Measurements from ENCODE around the gene ATP1A4.

The ATP1A4 gene

DNA sequence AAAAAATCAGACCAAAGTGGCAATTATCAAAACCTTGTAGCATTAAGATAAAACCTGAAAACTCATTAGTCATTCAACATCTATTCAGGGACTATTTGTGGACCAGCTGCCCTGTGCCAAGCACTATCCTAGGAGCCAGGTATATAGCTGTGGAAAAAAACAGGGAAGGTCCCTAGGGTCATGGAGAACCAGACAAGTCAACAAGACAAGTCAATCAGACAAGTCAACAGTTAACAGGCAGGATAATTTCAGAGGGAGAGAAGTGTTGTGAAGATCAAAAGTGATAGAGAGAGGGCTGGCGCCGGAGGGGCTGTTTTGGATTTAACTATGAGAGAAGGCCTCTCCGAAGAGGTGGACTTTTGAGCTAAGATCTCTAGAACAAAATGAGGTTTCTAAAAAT lies 3.3 kb upstream of the ATP1A4 start:
- DNase-seq, result no peak

DNA sequence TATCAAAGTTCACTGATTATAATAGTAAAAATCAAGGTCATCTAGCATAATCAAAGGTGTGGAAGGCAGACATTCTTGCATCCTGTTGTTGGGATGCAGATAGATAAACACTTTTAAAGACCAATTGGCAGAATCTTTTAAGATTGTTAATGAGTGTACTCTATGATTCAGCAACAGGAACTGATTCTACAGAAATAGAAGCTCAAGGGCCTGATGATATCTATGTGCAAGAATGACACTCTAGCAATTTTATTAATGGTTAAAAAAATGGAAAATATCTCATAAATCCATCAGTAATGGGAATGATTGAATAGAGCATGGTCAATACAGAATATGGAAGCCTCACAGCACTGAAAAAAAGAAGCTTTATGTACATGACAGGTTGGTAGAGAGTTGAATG lies 2.2 kb upstream of the ATP1A4 start:
- no peak for DNase-seq

DNA sequence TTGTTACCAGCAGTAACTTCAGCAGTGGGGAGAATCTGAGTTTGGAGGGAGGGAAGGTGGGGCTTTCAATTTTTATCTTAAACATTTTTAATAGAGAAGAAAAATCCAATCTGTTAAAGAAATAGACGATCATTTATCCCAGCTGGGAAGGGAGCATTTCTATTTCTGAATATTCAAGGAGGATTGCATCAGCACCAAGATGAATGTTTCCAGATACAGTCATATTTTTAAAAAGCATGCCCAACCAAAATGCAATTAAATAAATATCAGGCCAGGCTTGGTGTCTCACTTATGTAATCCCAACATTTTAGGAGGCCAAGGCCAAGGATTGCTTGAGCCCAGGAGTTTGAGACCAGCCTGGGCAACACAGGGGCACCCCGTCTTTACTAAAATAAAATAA lies 1.7 kb upstream of the ATP1A4 start:
- no peak for DNase-seq

DNA sequence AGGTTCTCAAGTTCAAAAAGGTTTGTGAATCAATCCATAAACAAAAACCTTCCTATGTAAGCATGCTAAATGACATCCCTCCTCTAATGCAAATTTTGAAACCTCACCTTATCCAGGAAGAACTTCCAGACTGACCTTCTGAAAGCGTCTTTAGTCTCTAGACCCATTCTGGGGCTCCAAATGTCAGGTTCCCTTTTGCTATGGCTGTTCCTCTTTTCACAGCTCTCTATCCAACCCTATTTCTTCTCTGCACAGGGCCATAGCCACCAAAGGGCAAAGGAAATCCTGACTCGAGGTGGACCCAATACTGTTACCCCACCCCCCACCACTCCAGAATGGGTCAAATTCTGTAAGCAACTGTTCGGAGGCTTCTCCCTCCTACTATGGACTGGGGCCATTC lies 3.4 kb downstream of the ATP1A4 start:
- DNase-seq, result no peak

DNA sequence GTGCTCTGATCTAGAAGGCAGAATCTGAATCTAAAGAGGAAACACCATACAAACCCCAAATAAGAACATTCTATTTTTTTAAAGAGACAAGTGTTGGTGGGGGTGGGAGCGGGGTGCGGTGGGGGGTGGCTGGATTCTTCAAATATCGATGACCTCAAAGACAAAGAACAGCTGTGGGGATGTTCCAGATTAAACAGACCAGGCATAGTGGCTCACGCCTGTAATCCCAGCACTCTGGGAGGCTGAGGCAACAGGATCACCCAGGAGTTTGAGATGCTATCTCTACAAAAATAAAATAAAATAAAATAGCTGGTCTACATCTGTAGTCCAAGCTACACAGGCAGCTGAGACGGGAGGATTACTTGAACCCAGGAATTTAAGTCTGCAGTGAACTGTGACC lies 5.0 kb downstream of the ATP1A4 start:
- no peak for DNase-seq

DNA sequence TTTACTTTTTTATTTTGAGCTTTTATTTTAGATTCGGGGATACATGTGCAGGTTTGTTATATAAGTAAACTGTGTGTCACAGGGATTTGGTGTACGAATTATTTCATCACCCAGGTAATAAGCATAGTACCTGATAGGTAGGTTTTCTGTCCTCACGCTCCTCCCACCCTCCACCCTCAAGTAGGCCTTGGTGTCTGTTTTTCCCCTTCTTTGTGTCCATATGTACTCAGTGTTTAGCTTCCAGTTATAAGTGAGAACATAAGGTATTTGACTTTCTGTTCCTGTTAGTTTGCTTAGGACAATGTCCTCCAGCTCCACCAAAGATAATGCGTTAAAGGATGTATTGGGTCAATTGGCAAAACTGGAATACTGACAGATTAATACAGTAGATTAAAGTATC lies 5.8 kb downstream of the ATP1A4 start:
- DNase-seq, result no peak

DNA sequence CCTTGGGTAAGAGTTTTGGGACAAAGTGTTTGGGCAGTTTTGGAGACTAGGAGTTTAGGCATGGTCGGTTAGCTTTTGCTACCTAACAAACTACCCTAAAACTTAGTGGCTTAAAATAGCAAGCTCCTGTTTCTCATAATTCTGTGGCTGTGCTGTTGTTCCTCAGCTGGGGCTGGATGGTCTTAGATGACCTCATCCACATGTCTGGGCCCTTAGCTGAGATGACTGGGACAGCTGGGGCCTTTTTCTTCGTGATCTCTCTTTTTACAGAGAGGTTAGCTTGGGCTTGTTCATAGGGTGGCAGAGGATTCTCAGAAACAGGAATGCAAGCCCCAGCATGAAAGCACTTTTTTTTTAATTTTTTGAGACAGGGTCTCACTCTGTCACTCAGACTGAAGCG lies 6.6 kb downstream of the ATP1A4 start:
- DNase-seq, result no peak

DNA sequence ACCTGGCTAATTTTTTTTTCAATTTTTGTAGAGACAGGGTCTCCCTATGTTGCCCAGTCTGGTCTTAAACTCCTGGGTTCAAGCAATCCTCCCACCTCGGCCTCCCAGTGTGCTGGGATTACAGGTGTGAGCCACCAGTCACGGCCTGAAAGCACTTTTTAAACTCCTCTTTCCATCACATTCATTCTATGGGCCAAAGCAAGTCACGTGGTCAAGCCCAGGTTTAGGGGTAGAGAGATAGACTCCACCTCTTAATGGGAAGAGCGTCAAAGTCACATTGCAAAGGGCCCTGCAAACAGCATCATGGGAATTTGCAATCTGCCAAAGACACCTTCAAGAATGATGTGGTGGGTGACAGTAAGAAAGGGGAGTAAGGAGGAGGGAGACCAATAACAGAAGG lies 7.1 kb downstream of the ATP1A4 start:
- no peak for DNase-seq

DNA sequence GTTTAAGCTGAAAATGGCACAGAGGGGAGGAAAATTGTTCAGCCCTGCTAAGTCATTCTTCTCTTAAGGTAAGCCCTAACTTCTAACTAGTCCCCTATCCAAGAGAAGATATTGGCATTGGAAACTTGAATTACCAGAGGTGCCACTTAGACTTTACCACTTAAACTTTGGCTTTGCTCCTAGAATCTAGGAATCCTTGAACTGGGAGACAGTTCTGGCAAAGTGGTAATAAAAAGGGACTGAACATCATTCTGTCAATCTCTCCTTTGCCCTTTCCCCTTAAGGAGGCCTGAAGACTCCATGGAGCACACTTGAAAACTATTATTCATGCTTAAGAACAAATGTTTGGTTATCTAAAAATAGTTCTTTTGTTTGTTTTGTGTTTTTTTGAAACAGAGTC lies 8.4 kb downstream of the ATP1A4 start:
- no peak for DNase-seq

DNA sequence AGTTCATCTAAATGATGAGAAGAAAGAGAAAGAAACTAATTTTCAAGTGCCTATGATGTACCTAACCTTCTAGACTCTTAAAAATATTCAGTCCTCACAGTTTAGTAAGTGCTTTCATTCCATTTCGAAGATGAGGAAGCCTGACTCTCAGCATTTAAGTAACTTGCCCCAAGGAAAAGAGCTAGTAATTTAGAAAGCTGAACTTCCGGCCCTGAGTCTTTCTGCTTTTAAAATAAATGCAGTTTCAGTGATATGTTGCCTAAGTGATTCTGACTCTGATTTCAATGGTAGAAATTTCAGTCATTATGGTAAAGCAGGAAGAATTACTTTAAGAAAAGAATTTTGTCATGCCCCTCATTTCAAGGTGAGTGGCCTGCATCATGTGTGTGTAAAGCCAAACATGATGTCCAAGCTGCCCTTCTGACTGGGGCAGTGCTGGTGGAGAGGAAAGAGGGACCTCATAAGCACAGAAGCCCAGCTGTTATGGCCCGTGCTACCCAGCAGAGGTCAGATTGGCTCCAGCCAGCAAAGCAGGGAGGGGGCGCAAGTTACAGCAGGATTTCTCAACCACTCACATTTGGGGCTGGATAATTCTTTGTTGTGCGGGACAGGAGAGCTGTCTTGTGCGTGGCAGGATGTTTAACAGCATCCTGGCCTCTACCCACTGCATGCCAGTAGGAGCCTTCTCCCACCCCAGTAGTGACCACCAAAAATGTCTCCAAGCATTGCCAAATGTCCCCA lies 10.7 kb downstream of the ATP1A4 start:
- no peak for DNase-seq

DNA sequence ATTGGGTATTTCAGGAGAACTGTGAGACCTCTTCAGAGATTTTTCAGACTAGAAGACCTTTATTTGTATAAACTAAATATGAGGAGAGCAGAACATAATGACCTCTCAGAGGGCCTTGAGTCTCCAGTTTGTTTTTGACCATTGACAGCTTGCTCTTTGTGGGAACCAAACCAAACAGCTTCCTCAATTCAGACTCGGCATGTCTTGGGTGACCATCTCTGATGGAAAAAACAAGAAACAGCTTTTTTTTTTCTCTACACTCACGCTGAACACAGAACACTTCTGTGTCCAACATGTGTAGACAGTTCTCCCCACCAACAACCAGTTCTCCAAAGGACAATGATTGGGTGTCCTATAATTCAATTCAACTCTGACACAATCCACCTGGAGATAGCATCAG lies 11.5 kb downstream of the ATP1A4 start:
- DNase-seq, result no peak

DNA sequence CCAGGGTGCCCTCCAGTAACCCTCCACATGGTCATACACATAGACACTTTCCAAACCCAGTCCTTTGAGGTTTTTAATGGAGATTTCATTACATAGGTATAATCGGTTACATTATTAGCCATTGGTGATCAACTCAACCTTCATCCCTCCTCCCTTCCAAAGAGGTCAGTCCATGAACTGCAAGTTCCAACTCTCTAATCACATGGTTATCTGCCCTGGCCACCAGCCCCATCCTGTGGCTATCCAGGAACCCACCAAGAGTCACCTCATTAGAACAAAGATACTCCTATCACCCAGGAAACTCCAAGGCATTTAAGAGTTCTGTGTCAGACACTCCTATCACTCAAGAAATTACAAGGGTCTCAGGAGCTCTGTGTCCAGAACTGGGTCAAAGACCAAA lies 12.2 kb downstream of the ATP1A4 start:
- DNase-seq, result no peak

DNA sequence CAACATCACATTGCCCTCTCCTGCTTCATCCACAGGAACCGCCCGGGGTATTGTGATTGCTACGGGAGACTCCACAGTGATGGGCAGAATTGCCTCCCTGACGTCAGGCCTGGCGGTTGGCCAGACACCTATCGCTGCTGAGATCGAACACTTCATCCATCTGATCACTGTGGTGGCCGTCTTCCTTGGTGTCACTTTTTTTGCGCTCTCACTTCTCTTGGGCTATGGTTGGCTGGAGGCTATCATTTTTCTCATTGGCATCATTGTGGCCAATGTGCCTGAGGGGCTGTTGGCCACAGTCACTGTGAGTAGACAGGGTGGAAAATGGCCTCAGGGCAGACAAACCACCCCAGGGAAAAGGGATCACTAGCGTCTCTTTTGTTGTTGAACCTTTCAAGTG lies 12.7 kb downstream of the ATP1A4 start:
- DNase-seq, result no peak

DNA sequence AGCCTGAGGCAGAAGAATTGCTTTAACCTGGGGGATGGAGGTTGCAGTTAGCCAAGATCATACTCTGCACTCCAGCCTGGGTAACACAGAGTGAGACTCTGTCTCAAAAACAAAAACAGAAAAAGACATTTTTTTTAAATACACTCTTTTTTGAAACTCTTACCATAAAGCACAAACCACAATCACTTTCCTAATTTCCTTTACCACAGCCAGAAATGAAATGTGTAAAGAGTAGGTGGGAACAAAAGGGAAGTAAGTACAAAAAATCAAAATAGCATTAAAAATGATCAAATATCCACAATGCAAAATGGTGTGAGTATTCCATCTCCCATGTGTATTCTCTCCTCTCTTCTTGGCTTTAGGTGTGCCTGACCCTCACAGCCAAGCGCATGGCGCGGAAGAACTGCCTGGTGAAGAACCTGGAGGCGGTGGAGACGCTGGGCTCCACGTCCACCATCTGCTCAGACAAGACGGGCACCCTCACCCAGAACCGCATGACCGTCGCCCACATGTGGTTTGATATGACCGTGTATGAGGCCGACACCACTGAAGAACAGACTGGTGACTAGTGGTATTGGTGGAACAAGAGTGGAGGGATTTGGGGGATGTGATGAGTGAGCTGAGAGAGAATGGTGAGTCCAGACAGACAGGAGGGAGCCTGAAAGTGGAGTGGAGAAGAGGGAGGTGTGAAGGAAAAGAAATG lies 14.9 kb downstream of the ATP1A4 start:
- DNase-seq, result no peak

DNA sequence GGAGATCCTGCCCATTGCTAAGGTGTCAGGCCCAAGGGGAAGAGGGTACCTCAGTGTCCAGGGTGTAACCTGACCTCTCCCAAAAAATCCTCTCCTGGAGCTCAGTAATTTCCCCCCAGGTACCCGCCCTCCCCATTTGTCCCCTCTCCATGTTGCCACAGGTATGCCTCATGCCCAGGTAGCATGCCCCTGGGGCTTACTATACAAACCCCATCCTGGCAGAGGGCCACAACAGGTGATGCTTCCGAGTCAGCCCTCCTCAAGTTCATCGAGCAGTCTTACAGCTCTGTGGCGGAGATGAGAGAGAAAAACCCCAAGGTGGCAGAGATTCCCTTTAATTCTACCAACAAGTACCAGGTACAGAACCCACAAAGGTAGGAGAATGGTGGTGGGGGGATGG lies 15.7 kb downstream of the ATP1A4 start:
- DNase-seq, result no peak

DNA sequence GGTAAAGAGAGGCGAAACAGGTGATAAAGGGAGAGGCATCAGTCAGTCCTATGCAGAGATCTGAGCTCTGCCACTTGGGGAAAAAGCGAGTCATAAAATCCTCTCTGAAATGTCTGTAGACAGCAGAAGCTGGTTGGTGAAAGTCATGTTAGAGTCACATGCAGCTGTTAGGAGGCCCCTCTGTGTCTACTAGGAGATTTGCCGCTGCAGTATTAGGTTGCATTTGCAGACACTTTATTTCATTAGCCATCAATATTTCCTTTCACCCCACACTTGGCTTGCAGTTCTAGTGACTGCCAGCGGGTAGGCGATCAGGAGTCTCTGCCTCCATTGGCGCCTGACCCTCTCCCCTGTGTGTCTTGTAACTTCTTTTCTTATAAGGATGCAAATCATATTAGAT lies 16.2 kb downstream of the ATP1A4 start:
- peak in 1 of 2 experiments; percentile 11 for DNase-seq

DNA sequence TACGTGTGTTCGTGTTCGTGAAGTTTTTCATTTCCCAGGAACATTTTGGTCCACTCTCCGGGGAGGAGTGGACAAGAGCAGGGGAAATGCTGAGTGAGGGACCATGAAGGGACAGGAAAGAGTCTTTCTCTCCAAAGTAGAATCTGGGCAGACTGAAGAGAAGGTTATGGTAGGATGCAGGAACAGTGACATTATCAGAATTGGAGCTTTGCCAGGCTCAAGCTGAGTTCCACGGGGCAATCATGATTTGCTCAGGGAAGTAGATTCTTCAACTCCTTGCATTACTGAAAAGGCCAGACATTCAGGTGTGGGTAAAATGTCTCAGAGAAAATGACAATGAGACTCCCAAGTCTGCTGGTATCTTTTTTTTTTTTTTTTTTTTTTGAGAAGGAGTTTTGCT lies 16.6 kb downstream of the ATP1A4 start:
- no peak for DNase-seq

DNA sequence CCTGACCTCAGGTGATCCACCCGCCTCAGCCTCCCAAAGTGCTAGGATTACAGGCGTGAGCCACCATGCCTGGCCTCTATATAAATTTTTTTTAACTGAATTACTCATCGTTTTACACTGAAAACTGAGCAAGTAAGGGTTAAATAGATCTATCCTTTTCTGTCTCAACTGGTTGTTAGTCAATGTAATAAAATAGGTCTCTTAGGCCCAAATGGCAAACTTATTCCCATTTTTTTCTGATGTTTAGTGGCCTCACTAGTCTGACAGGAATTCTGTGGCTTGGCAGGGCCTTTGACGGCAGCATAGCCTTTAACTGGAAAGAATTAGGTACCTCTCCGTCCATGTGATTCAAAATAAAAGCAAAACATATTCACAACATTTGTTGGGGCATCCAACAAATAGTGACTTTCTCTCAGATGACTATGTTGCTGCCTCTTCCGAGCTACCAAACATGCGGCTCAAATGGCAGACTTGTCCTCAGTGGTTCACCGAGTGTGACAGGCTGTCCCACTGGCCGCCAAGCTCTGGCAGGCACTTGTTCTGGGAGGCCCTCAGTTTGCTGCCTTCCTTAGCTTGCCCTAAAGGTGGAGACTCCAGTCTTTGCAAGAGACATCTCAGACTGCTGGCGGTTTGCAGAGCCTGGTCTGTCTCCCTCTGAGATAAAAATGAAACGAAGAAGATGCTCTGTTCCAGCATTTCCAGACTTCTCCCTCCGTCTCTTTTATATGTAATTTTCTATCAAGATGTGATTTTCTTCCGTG lies 17.4 kb downstream of the ATP1A4 start:
- DNase-seq, result no peak

DNA sequence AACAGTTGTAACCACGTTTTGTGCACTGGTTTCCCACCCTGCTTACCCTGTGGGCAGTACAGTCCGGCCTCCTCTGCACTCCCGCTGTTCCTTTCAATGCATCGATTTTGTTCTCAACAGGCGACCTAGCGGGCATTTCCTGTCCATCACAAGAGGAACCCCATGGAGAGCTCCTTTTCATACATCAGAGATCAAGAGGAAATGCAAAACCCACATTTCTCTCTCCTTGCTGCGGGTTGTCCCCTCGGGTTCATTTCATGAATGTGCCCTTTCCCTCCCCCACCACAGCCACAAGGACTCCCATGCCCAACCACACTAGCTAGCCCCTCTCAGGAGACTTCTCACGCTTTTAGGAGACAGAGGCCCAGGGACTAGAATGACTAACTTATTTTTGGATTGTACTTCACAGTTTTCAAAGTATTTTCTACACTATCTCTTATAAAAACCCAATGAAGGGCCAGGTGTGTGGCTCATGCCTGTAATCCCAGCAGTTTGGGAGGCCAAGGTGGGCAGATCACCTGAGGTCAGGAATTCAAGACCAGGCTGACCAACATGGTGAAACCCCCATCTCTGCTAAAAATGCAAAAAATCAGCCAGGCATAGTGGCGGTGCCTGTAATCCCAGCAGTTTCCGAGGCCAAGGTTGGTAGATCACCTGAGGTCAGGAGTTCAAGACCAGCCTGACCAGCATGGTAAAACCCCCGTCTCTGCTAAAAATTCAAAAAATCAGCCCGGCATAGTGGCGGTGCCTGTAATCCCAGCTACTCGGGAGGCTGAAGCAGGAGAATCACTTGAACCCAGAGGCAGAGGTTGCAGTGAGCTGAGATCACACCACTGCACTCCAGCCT lies 18.4 kb downstream of the ATP1A4 start:
- DNase-seq, result peak; percentile 18 to 38

DNA sequence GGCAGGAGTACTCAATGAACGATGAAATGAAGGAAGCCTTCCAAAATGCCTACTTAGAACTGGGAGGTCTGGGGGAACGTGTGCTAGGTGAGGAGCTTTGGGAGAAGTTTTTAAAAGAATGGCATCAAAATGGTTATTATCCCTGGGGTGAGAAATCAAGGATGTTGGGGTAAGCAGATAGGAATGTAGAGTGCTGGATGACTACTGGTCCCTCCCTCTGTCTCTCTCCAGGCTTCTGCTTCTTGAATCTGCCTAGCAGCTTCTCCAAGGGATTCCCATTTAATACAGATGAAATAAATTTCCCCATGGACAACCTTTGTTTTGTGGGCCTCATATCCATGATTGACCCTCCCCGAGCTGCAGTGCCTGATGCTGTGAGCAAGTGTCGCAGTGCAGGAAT lies 20.0 kb downstream of the ATP1A4 start:
- DNase-seq, result no peak

DNA sequence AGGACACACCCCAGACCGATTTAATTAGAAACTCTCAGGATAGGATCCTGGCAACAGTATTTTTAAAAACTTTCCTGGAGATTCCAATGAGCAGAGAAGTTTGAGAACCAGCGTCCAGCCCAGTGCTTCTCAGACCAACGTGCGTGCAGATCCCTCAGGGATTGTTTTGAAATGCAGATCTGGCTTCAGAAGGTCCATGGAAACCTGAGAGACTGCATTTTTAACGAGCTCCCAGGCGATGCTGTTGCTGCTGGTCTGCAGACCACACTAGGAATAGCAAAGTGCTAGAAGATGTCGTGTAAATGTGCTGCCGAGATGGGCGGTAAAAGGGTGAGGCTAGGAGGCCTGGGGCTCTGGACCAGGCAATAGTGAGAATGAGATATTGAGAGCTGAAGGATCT lies 20.6 kb downstream of the ATP1A4 start:
- DNase-seq, result no peak

DNA sequence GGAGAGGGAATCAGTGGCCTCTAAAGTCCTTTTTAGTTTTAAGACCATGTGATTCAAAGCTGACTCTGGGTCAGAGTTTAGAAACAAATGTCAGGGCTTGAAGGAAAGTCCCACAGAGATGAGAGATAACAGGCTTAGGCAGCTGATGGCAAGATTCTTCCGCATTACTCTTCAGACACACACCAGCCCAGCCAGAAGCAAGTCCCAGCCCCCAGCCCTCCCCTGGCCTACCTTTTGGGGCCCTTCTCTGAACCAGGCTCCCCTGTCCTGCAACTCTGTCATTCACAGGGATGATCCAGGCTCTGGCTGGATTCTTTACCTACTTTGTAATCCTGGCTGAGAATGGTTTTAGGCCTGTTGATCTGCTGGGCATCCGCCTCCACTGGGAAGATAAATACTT lies 25.8 kb downstream of the ATP1A4 start:
- DNase-seq, result no peak

DNA sequence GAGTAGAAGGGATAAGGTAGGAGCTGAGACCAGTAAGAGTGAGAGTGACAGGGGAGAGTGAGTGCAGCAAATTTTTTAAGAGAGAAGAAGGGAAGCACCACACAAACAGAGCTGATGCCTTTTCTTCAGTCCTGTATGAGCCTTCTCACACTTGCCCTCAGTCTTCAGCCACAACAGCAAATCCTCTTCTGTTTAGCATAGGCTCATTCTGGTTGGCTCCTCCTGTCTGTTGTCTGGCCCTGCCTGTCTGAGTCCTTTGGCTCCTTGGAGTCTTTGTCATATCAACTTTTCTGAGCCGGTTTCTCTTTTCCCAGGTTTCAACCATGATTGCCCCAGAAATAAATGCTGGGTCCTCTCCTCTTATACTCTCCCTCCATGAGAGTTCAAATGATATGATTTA lies 26.3 kb downstream of the ATP1A4 start:
- DNase-seq, result no peak

Measured in activated CD4-positive, alpha-beta T cell treated with anti-CD3 and anti-CD28 coated beads, Interleukin-2, amount 50 U/mL, for 48 hours (primary cell).